ENCODE measurements around the gene OR10H4.
"Not testable (repeated sequence)": the region's sequence is repeated elsewhere in the genome, so short reads cannot be mapped to it uniquely, and the experiment has no call there.

- TF ChIP-seq CTCF (conservative IDR thresholded peaks at IDR 0.05; ENCODE audit: low read depth, low read length); EZH2phosphoT487 (IDR thresholded peaks at IDR 0.05; ENCODE audit: borderline replicate concordance, low read length); EZH2 (IDR thresholded peaks at IDR 0.05; ENCODE audit: low read length, unreplicated experiment): not testable (repeated sequence)
These were observed 49.2 kb upstream of the OR10H4 start for GRCh38 chr19:15899561-15899960.

Measured in PC-3 (cell line).